ENCODE data around the gene EGLN1. TPM values are rescaled to one million over a fixed set of nuclear protein-coding genes. Genes with fewer than 3 reads are reported as not detected.

The EGLN1 gene
- total and polyA plus RNA-seq, 10 of the 15 experiments (the other 5 are each of a cell fraction or from before 2014, with no cell fraction given) = 2.4 to 46.6 (median 8.7) TPM

- TF ChIP-seq ZNF687 (IDR thresholded peaks at IDR 0.05) (no peak), SPI1 (IDR thresholded peaks at IDR 0.05; ENCODE audit: borderline replicate concordance, insufficient read depth, low read depth, low read length) (no peak), CEBPB (IDR thresholded peaks at IDR 0.05; ENCODE audit: borderline replicate concordance in 1 of 2, low read depth in 2 of 2, low read length in 2 of 2) (no peak), TAF1 (IDR thresholded peaks at IDR 0.05; ENCODE audit: borderline replicate concordance, low read depth, low read length) (no peak), SUPT20H (IDR thresholded peaks at IDR 0.05; ENCODE audit: borderline replicate concordance, control insufficient read depth, low read depth, low read length) (no peak), MYB (IDR thresholded peaks at IDR 0.05; ENCODE audit: borderline replicate concordance, low read depth, low read length) (no peak), ZNF217 (IDR thresholded peaks at IDR 0.05) (no peak), BACH1 (IDR thresholded peaks at IDR 0.05; ENCODE audit: borderline replicate concordance) (no peak), WRNIP1 (IDR thresholded peaks at IDR 0.05; ENCODE audit: borderline replicate concordance, low read depth, low read length) (no peak), POLR2AphosphoS5 (IDR thresholded peaks at IDR 0.05; ENCODE audit: low read length) (no peak)
These were observed 10.9 kb upstream of the EGLN1 start (continued) for GRCh38 chr1:231432996-231433395.

Measured in GM12878 (cell line).